ENCODE results near the gene HEBP2. TPM values are rescaled to one million over a fixed set of nuclear protein-coding genes. Genes with fewer than 3 reads are reported as not detected.

Gene HEBP2
- total and polyA plus RNA-seq, 3 experiments from 2014 or later: 27.2 to 42.0 (median 27.5) TPM

DNA sequence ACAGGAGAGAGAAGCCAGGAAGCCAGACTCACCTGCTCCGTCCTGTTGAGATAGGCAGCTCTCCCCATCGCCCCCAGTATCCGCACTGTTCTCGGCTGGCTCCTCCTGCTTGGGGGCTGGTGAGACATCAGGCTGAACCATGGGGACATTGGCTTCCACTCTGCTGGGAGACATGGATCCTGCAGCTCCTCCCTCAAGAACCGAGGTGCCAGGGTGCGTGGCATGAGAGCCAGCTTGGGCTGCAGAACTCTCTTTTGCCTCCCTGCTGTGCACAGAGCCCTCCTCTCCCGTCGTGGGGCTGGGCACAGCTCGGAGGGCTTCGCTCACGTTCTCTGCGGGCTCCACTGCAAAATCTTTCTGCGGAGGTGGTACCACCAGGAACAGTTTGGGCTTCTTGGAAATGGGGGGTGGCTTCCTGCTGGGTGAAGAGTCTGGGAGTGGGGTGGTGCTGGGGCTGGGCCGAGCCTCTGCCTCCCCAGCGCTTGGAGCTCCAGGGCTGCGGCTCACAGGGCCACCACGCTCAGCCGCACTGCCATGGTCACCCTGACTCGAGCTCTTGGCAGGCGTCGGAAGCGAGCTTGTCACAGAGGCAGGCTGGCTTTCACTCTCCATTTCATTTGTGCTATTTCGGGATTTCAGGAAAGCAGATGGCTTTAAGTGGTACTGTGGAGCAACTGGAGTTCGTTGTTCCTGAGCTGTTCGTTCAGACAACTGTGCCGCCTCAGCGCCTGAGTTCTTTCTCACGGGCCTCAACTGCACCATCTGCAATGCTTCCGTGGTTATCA, 26.5 kb downstream of the HEBP2 start:
- no peaks in the 10 kb centered on the region for H3K4me1 ChIP-seq (ENCODE audit: insufficient read depth, low read length)
- H3K4me3 ChIP-seq (ENCODE audit: low read length): no peak overlapping the region
- H3K27ac ChIP-seq (ENCODE audit: low read depth, low read length): no peak overlapping the region
- DNase-seq: no peak
- H3K36me3 ChIP-seq (ENCODE audit: insufficient read depth, low read length): no peaks in the 10 kb centered on the region
- H3K9me3 ChIP-seq (ENCODE audit: low read length): no peaks in the 10 kb centered on the region
- no peaks in the 10 kb centered on the region for H3K27me3 ChIP-seq (ENCODE audit: insufficient read depth, low read length, poor library complexity, severe bottlenecking)
- H3K4me3 Mint-ChIP-seq: no peak overlapping the region
- peaks cover 5 to 27% of the 10 kb centered on the region in 2 donors for H3K27me3 Mint-ChIP-seq
- H3K36me3 Mint-ChIP-seq: no peaks in the 10 kb centered on the region
- ChIA-PET POLR2A (no interaction called here), CTCF (interaction anchor here (0.7 to 7.4 kb wide), 8 partner anchors 24 to 314 kb away, joined by 3 to 87 read pairs (median 8); partner anchors contain the start of gene HEBP2)
- no peak overlapping the region for H3K27ac Mint-ChIP-seq
- H3K9me3 Mint-ChIP-seq: no peaks in the 10 kb centered on the region
- H3K4me1 Mint-ChIP-seq: peaks cover 0 to 4% (median 0%) of the 10 kb centered on the region in 3 donors

DNA sequence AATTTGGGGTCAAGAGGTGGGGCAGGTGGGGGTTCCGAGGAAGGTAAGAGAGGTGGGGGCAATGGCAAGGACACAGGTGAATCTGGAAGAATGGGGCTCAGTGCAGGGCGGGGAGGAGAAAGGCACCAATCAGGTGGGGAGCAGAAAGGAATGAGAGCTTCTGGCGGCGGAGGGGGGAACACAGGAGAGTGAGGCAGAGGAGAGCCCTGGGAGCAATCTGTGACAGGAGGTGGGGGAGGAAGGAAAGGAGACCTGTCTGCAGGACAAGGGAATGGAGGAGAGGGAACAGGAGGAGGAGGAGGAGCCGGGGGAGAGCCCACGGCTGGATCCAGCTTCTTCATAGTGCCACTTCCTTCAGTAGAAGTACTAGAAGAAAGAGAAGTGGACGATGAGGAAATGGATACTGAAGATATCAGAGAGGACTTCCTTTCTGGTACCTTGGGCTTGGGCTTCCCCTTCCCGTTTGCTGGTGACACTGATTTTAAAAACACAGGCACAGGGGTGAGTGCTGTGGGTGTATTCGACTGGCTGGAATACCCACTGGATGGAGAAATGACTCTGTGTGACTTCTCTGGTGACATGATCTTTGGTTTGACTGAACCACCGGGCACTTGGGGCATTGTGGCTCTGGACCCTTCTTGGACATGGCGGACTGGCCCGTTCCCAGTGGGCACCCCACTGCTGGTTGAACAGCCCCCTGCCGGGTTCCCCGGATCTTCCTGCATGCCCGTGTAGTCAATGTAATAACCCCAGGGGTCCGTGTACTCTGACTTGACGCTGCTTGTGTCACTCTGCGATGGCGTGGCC, 27.4 kb downstream of the HEBP2 start:
- no peak overlapping the region for H3K4me3 Mint-ChIP-seq
- no peaks in the 10 kb centered on the region for H3K27me3 ChIP-seq (ENCODE audit: insufficient read depth, low read length, poor library complexity, severe bottlenecking)
- H3K36me3 Mint-ChIP-seq: no peaks in the 10 kb centered on the region
- H3K27ac Mint-ChIP-seq: peak overlapping the region in 1 of 8 donors; percentile 77
- H3K4me1 Mint-ChIP-seq: peaks cover 0 to 4% (median 0%) of the 10 kb centered on the region in 3 donors
- no peak overlapping the region for H3K27ac ChIP-seq (ENCODE audit: low read depth, low read length)
- H3K36me3 ChIP-seq (ENCODE audit: insufficient read depth, low read length): no peaks in the 10 kb centered on the region
- H3K9me3 Mint-ChIP-seq: no peaks in the 10 kb centered on the region
- POLR2A ChIA-PET: no interaction called here
- H3K4me3 ChIP-seq (ENCODE audit: low read length): no peak overlapping the region
- H3K27me3 Mint-ChIP-seq: peaks cover 4 to 27% of the 10 kb centered on the region in 2 donors
- no peak for DNase-seq
- H3K4me1 ChIP-seq (ENCODE audit: insufficient read depth, low read length): no peaks in the 10 kb centered on the region
- H3K9me3 ChIP-seq (ENCODE audit: low read length): no peaks in the 10 kb centered on the region
- CTCF ChIA-PET: interaction anchor here (1.1 to 7.4 kb wide), 4 partner anchors 24 to 315 kb away, joined by 5 to 87 read pairs (median 28); no protein-coding TSS in a partner anchor

DNA sequence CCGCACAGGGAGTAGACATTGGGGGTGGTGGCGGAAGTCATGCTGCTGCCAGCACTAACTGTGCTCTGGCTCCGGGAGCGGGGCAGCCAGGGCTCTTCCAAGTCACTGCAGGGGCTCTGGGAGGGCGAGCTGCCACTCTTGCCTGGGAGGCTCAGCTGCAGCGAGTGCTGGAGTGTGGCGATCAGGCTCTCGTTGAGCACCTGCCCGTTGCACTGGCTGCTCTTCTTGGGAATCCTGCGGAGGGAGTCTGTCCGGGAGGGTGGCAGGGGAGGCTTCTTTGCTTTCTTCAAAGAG, 28.0 kb downstream of the HEBP2 start:
- Mint-ChIP-seq H3K4me1 (peaks cover 0 to 4% (median 0%) of the 10 kb centered on the region in 3 donors), H3K4me3 (no peak overlapping the region), H3K9me3 (no peaks in the 10 kb centered on the region), H3K27me3 (peaks cover 4 to 24% of the 10 kb centered on the region in 2 donors), H3K36me3 (no peaks in the 10 kb centered on the region), H3K27ac (no peak overlapping the region)
- POLR2A ChIA-PET: no interaction called here
- Histone ChIP-seq H3K27ac (ENCODE audit: low read depth, low read length) (no peak overlapping the region), H3K36me3 (ENCODE audit: insufficient read depth, low read length) (no peaks in the 10 kb centered on the region), H3K4me3 (ENCODE audit: low read length) (no peak overlapping the region), H3K4me1 (ENCODE audit: insufficient read depth, low read length) (no peaks in the 10 kb centered on the region), H3K27me3 (ENCODE audit: insufficient read depth, low read length, poor library complexity, severe bottlenecking) (no peaks in the 10 kb centered on the region), H3K9me3 (ENCODE audit: low read length) (no peaks in the 10 kb centered on the region)
- CTCF ChIA-PET: no interaction called here
- DNase-seq: no peak

DNA sequence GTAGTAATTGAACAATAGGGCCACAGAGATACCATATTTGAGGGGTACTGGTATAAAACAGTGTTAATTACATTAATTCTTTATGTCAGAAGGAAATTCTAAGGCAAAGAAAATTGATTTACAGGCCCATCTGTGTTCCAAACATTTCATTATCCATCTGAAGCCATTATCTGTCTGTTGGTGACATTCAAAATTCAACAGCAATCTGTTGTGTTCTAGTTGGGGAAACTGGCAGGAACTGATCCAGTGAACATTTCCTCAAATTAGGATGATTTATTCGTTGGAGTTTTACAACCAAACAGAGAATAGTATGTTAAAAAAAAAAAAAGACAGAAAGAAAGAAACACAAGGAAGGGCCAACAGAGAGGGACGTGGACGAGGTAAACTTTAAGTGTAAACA, 30.1 kb downstream of the HEBP2 start:
- peaks cover 4 to 22% of the 10 kb centered on the region in 2 donors for H3K27me3 Mint-ChIP-seq
- no peak overlapping the region for H3K27ac ChIP-seq (ENCODE audit: low read depth, low read length)

DNA sequence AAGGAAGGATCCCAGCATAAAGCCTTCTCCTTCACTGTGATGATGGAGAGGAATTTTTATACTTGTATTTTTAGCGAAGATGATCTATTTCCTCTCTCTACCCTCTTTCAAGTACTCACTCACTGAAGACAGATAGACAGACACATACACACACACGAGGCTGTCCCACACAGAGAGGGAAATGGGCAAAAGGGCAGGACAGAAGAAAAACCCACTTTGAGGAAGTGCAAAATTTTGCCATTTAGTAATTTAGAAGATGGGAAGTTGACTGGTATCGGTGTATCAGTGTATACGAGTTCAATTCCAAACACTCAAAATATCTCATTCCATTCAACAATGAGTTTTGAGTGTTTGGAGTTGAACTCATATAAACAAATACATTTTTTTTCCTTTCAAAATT, 30.9 kb downstream of the HEBP2 start:
- H3K4me1 Mint-ChIP-seq: no peaks in the 10 kb centered on the region
- Histone ChIP-seq H3K36me3 (ENCODE audit: insufficient read depth, low read length) (no peaks in the 10 kb centered on the region), H3K4me1 (ENCODE audit: insufficient read depth, low read length) (no peaks in the 10 kb centered on the region), H3K9me3 (ENCODE audit: low read length) (no peaks in the 10 kb centered on the region), H3K27ac (ENCODE audit: low read depth, low read length) (no peak overlapping the region), H3K27me3 (ENCODE audit: insufficient read depth, low read length, poor library complexity, severe bottlenecking) (no peaks in the 10 kb centered on the region), H3K4me3 (ENCODE audit: low read length) (no peak overlapping the region)
- peaks cover 4 to 15% of the 10 kb centered on the region in 2 donors for H3K27me3 Mint-ChIP-seq
- H3K9me3 Mint-ChIP-seq: no peaks in the 10 kb centered on the region
- H3K27ac Mint-ChIP-seq: no peak overlapping the region
- no peak for DNase-seq
- CTCF ChIA-PET: interaction anchor here (1.6 to 2.8 kb wide), 2 partner anchors 9 to 12 kb away, joined by 7 to 9 read pairs; no protein-coding TSS in a partner anchor
- no peak overlapping the region for H3K4me3 Mint-ChIP-seq
- no peaks in the 10 kb centered on the region for H3K36me3 Mint-ChIP-seq
- POLR2A ChIA-PET: no interaction called here

More for the DNA sequence above, 30.1 kb downstream of the HEBP2 start:
- Mint-ChIP-seq H3K36me3 (no peaks in the 10 kb centered on the region), H3K4me3 (no peak overlapping the region), H3K27ac (no peak overlapping the region), H3K4me1 (peaks cover 0 to 3% (median 0%) of the 10 kb centered on the region in 3 donors), H3K9me3 (no peaks in the 10 kb centered on the region)
- Histone ChIP-seq H3K4me3 (ENCODE audit: low read length) (no peak overlapping the region), H3K9me3 (ENCODE audit: low read length) (no peaks in the 10 kb centered on the region), H3K27me3 (ENCODE audit: insufficient read depth, low read length, poor library complexity, severe bottlenecking) (no peaks in the 10 kb centered on the region), H3K36me3 (ENCODE audit: insufficient read depth, low read length) (no peaks in the 10 kb centered on the region), H3K4me1 (ENCODE audit: insufficient read depth, low read length) (no peaks in the 10 kb centered on the region)
- CTCF ChIA-PET: interaction anchor here (2.8 kb wide), 1 partner anchor 8 kb away, joined by 9 read pairs; no protein-coding TSS in a partner anchor
- POLR2A ChIA-PET: no interaction called here
- DNase-seq: no peak

DNA sequence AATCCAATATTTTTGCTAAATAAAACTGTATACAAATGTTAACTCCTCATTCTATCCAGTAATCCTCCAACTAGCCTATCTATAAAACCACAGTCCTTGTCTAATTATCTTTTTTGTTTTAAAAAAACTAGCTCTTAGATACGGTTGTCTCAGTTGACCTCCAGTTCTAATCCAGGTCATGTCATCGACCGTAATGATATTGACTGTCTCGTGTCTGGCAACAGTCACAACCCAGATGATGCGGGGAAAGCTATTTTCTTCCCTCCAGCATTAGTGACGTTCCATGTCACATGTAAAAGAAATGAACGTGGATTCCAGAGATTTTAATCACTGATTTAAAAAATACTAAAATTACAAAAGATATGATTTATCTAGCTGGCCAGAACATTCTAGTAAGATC, 35.5 kb downstream of the HEBP2 start:
- Mint-ChIP-seq H3K4me1 (no peaks in the 10 kb centered on the region), H3K4me3 (no peak overlapping the region), H3K27me3 (no peaks in the 10 kb centered on the region), H3K36me3 (no peaks in the 10 kb centered on the region), H3K9me3 (no peaks in the 10 kb centered on the region), H3K27ac (no peak overlapping the region)
- no peak overlapping the region for H3K27ac ChIP-seq (ENCODE audit: low read depth, low read length)
- DNase-seq: no peak
- ChIA-PET POLR2A (no interaction called here), CTCF (interaction anchor here (1.9 kb wide), 1 partner anchor 69 kb away, joined by 5 read pairs; no protein-coding TSS in a partner anchor)
- H3K4me1 ChIP-seq (ENCODE audit: insufficient read depth, low read length): no peaks in the 10 kb centered on the region
- H3K9me3 ChIP-seq (ENCODE audit: low read length): no peaks in the 10 kb centered on the region
- H3K36me3 ChIP-seq (ENCODE audit: insufficient read depth, low read length): no peaks in the 10 kb centered on the region
- H3K27me3 ChIP-seq (ENCODE audit: insufficient read depth, low read length, poor library complexity, severe bottlenecking): no peaks in the 10 kb centered on the region
- H3K4me3 ChIP-seq (ENCODE audit: low read length): no peak overlapping the region

DNA sequence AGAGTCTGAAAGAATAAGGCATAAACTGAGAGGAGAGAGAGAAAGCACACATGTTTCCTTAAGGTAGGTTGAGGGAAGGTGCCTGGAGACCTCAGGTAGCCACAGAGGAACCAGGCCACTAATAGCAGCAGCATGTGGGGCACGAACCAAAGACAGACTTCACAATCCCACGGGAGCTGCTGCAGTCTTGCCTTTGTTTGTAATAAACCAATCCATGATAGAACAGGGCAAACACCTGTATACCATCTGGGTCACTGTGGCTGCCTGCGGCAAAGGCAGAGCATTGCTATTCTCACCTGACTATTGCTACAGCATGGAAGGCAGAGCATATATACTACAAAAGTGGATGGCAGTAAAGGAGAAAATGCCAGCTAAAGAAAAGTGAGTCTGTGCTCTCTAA, 36.3 kb downstream of the HEBP2 start:
- Histone ChIP-seq H3K36me3 (ENCODE audit: insufficient read depth, low read length) (no peaks in the 10 kb centered on the region), H3K27me3 (ENCODE audit: insufficient read depth, low read length, poor library complexity, severe bottlenecking) (no peaks in the 10 kb centered on the region), H3K27ac (ENCODE audit: low read depth, low read length) (no peak overlapping the region), H3K4me1 (ENCODE audit: insufficient read depth, low read length) (no peaks in the 10 kb centered on the region), H3K4me3 (ENCODE audit: low read length) (no peak overlapping the region), H3K9me3 (ENCODE audit: low read length) (no peaks in the 10 kb centered on the region)
- H3K4me3 Mint-ChIP-seq: no peak overlapping the region
- ChIA-PET CTCF (interaction anchor here (1.9 kb wide), 1 partner anchor 69 kb away, joined by 5 read pairs; no protein-coding TSS in a partner anchor), POLR2A (no interaction called here)
- no peak overlapping the region for H3K27ac Mint-ChIP-seq
- no peaks in the 10 kb centered on the region for H3K9me3 Mint-ChIP-seq
- no peaks in the 10 kb centered on the region for H3K36me3 Mint-ChIP-seq
- H3K27me3 Mint-ChIP-seq: no peaks in the 10 kb centered on the region
- DNase-seq: no peak
- no peaks in the 10 kb centered on the region for H3K4me1 Mint-ChIP-seq

DNA sequence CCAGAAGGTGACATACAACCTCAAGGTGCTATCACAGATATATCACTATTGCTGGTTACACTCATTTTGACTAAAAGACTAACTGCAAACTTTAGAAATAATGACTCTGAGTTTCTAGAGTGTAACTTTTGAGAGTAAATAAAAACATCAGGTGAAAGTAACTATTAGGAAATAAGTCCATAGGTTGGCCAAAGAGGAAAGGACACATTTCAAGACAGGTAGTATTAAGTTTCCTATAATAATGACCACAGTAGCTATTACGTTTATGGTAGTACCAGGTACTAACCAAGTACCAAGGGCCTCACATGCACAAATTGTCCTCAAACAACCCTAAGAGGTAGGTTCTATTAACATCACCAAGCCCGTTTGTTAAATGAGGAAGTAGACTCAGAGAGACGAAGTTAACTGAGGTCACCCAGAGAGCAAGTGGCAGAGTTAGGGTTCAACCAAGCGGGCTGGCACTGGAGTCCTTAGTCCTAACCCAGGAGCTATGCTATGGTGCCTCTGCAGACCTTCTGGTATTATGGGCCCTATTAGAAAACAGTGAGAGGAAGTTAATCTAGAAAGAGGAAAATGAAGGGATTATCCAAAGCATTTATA, 36.8 kb downstream of the HEBP2 start:
- no peak overlapping the region for H3K4me3 ChIP-seq (ENCODE audit: low read length)
- H3K36me3 Mint-ChIP-seq: no peaks in the 10 kb centered on the region
- no peak overlapping the region for H3K27ac Mint-ChIP-seq
- DNase-seq: no peak
- ChIA-PET CTCF (interaction anchor here (1.9 kb wide), 1 partner anchor 68 kb away, joined by 5 read pairs; no protein-coding TSS in a partner anchor), POLR2A (no interaction called here)
- H3K4me1 ChIP-seq (ENCODE audit: insufficient read depth, low read length): no peaks in the 10 kb centered on the region
- H3K27me3 Mint-ChIP-seq: no peaks in the 10 kb centered on the region
- H3K27me3 ChIP-seq (ENCODE audit: insufficient read depth, low read length, poor library complexity, severe bottlenecking): no peaks in the 10 kb centered on the region
- H3K4me1 Mint-ChIP-seq: no peaks in the 10 kb centered on the region
- no peak overlapping the region for H3K27ac ChIP-seq (ENCODE audit: low read depth, low read length)
- H3K4me3 Mint-ChIP-seq: no peak overlapping the region
- no peaks in the 10 kb centered on the region for H3K9me3 ChIP-seq (ENCODE audit: low read length)
- no peaks in the 10 kb centered on the region for H3K36me3 ChIP-seq (ENCODE audit: insufficient read depth, low read length)
- H3K9me3 Mint-ChIP-seq: no peaks in the 10 kb centered on the region

All from CD8-positive, alpha-beta memory T cell (primary cell).